Right lobe of liver (tissue), 4 donors: ENCODE data around the gene DNAL1.

Experiments used
- CTCF ChIP-seq, 4 donors: fragments of 200-600 bp in 3 of 4; fragments of 450-650 bp in 1 of 4; IDR thresholded peaks; one replicate each; pipeline versions ENCODE4 v1.5.1 to v1.8.0; 2016 to 2022; ENCODE audit warnings: antibody characterized with exemption in 4 of 4, mild to moderate bottlenecking in 2 of 4
- POLR2A ChIP-seq: fragments of 450-650 bp; IDR thresholded peaks from one replicate; pipeline ENCODE4 v1.6.1; 2017; ENCODE audit warnings: antibody characterized with exemption, mild to moderate bottlenecking
- donor health status: DM: no; HTN: no; CAD: no.
- donor health status: DM: no; HTN: no; CAD: no.
- donor health status: DM: no; HTN: yes; CAD: no.

GRCh38 chr14:73732006-73732405, 87.2 kb downstream of the DNAL1 start:
- no peak for TF ChIP-seq POLR2A
- no peak for TF ChIP-seq CTCF (IDR thresholded peaks at IDR 0.05)
